OCI-LY1 (cell line): Measurements from ENCODE around the gene ARF5.

ENCODE experiments used
- H2AFZ ChIP-seq: fragments of 200-600 bp; sonication (generic), shearing (Covaris generic); 2 replicates; pipeline ENCODE4 v1.6.0; 2014; ENCODE audit warnings: antibody characterized with exemption, mild to moderate bottlenecking, low read length
- H3F3A ChIP-seq: fragments of 200-600 bp; sonication (generic), shearing (Covaris generic); 2 replicates; pipeline ENCODE4 v1.6.0; 2014; ENCODE audit warnings: mild to moderate bottlenecking, antibody characterized with exemption, low read length, moderate library complexity; ENCODE audit not compliant: insufficient read depth
- H3K27ac ChIP-seq: fragments of 200-600 bp; sonication (generic); 2 replicates; pipeline ENCODE4 v1.5.1; 2014; ENCODE audit warnings: low read length, mixed run types, mild to moderate bottlenecking, low read depth; ENCODE audit not compliant: poor library complexity, severe bottlenecking
- H3K27me3 ChIP-seq: fragments of 200-600 bp; sonication (generic); 2 replicates; pipeline ENCODE4 v1.6.0; 2014; ENCODE audit warnings: antibody characterized with exemption, mild to moderate bottlenecking, low read length, moderate library complexity; ENCODE audit not compliant: insufficient read depth
- H3K36me3 ChIP-seq: fragments of 200-600 bp; sonication (generic); 2 replicates; pipeline ENCODE4 v1.6.1; 2014; ENCODE audit warnings: mild to moderate bottlenecking, antibody characterized with exemption, low read length, moderate library complexity, mixed read lengths; ENCODE audit not compliant: insufficient read depth
- H3K4me1 ChIP-seq: fragments of 200-600 bp; sonication (generic); 2 replicates; pipeline ENCODE4 v1.5.1; 2014; ENCODE audit warnings: mild to moderate bottlenecking, low read length, moderate library complexity; ENCODE audit not compliant: insufficient read depth, severe bottlenecking
- H3K4me2 ChIP-seq: fragments of 200-600 bp; sonication (generic), shearing (Covaris generic); 2 replicates; pipeline ENCODE4 v1.6.1; 2014; ENCODE audit warnings: low read length
- H3K4me3 ChIP-seq: fragments of 200-600 bp; sonication (generic); 2 replicates; pipeline ENCODE4 v1.5.1; 2014; ENCODE audit warnings: low read length, low read depth, mild to moderate bottlenecking, mixed read lengths; ENCODE audit not compliant: poor library complexity, severe bottlenecking
- H3K79me2 ChIP-seq: fragments of 200-600 bp; shearing (Covaris generic); 2 replicates; pipeline ENCODE4 v1.6.1; 2016; ENCODE audit warnings: mixed run types, low read length, mixed read lengths; ENCODE audit not compliant: insufficient read depth
- H3K9ac ChIP-seq: fragments of 200-600 bp; sonication (generic), shearing (Covaris generic); 2 replicates; pipeline ENCODE4 v1.6.1; 2014; ENCODE audit warnings: mild to moderate bottlenecking, low read length, mixed read lengths
- H3K9me2 ChIP-seq: fragments of 200-600 bp; sonication (generic), shearing (Covaris generic); 2 replicates; pipeline ENCODE4 v1.6.1; 2014; ENCODE audit warnings: low read depth, mild to moderate bottlenecking, low read length, mixed read lengths
- H3K9me3 ChIP-seq: fragments of 200-600 bp; shearing (Covaris generic); 2 replicates; pipeline ENCODE4 v1.6.1; 2014; ENCODE audit warnings: low read length, mixed read lengths
- H4K20me1 ChIP-seq: fragments of 200-600 bp; sonication (generic), shearing (Covaris generic); 2 replicates; pipeline ENCODE4 v1.6.0; 2016; ENCODE audit warnings: mild to moderate bottlenecking, low read length; ENCODE audit not compliant: insufficient read depth
- CTCF ChIP-seq: fragments of 200-600 bp; sonication (generic), shearing (Covaris generic); IDR thresholded peaks from 2 replicates; pipeline ENCODE4 v1.5.1; 2017; ENCODE audit warnings: mild to moderate bottlenecking, antibody characterized with exemption, low read length, moderate library complexity, mixed read lengths
- EZH2 ChIP-seq: fragments of 200-600 bp; sonication (generic), shearing (Covaris generic); IDR thresholded peaks from 2 replicates; pipeline ENCODE4 v1.8.0; 2017; ENCODE audit warnings: borderline replicate concordance, mixed run types, mild to moderate bottlenecking, antibody characterized with exemption, low read length, moderate library complexity, mixed read lengths

Gene ARF5

DNA sequence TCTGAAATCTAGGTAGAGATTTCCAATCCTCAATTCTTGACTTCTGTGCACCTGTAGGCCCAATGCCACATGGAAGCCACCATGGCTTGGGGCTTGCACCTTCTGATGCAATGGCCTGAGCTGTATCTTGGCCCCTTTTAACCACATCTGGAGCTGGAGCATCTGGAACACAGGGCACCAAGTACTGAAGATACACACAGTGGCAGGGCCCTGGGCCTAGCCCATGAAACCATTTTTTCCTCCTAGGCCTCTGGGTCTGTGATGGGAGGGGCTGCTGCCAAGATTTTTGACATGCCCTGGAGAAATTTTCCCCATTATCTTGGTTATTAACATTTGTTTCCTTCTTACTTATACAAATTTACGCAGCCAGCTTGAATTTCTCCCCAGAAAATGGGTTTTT lies 41.9 kb upstream of the ARF5 start:
- no peaks in the 10 kb centered on the region for H3K27me3 ChIP-seq
- H3K4me2 ChIP-seq = no peak overlapping the region
- H3K9me3 ChIP-seq = no peaks in the 10 kb centered on the region
- H3K79me2 ChIP-seq = no peaks in the 10 kb centered on the region
- no peaks in the 10 kb centered on the region for H4K20me1 ChIP-seq
- no peak overlapping the region for H3K9ac ChIP-seq
- H2AFZ ChIP-seq = no peak overlapping the region
- TF ChIP-seq EZH2 (no peak), CTCF (no peak)
- H3K4me1 ChIP-seq = no peaks in the 10 kb centered on the region
- H3K36me3 ChIP-seq = no peaks in the 10 kb centered on the region
- no peaks in the 10 kb centered on the region for H3F3A ChIP-seq
- H3K9me2 ChIP-seq = no peaks in the 10 kb centered on the region
- H3K27ac ChIP-seq = no peak overlapping the region
- H3K4me3 ChIP-seq = no peak overlapping the region

DNA sequence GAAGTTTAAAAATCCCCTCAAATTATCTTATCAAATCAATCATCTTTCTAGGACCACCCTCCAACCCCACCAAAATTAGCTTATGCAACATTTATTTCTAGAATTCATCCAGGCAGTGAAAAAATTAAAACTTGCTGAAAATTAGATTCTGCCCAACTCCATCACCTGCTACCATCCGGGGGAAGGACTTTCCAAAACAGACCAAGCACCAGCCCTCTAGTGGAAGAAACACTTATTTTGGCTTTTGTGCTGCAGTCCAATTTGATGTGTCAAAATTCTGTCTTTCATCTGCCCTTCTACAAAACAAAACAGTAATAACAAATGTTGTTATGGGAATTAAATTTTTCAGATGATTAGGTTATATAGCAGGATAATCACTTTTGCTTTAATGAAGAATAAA lies 38.0 kb upstream of the ARF5 start:
- Histone ChIP-seq H3K27me3 (no peaks in the 10 kb centered on the region), H3K36me3 (no peaks in the 10 kb centered on the region), H3K9me3 (no peaks in the 10 kb centered on the region), H3K9ac (no peak overlapping the region), H2AFZ (no peak overlapping the region), H3F3A (no peaks in the 10 kb centered on the region), H3K4me3 (no peak overlapping the region), H3K79me2 (no peaks in the 10 kb centered on the region), H3K27ac (no peak overlapping the region), H3K4me1 (no peaks in the 10 kb centered on the region), H3K9me2 (no peaks in the 10 kb centered on the region), H4K20me1 (no peaks in the 10 kb centered on the region), H3K4me2 (no peak overlapping the region)
- TF ChIP-seq EZH2 (no peak), CTCF (peak; percentile 53)

DNA sequence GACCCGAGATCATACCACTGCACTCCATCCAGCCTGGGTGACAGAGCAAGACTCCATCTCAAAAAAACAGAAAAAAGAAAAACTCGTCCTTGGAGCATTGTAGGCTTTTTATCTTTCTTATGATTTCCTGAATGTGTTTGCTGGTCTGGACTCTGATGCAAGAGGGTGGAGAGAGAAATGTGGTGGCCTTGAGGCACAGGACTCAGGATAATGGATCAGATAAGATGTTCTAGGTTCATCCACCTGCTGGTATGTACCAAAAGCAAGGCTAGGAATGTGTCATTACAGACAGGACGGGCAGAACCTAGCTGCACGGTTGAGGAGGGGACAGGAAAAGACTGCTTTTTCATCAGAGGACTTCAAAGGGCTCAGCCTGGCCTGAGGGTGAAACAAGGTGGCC lies 36.3 kb upstream of the ARF5 start:
- TF ChIP-seq CTCF (no peak), EZH2 (no peak)
- H3K79me2 ChIP-seq = no peaks in the 10 kb centered on the region
- no peaks in the 10 kb centered on the region for H4K20me1 ChIP-seq
- no peaks in the 10 kb centered on the region for H3F3A ChIP-seq
- no peaks in the 10 kb centered on the region for H3K36me3 ChIP-seq
- H3K4me1 ChIP-seq = no peaks in the 10 kb centered on the region
- H3K9me3 ChIP-seq = no peaks in the 10 kb centered on the region
- no peaks in the 10 kb centered on the region for H3K27me3 ChIP-seq
- H3K27ac ChIP-seq = no peak overlapping the region
- H3K4me2 ChIP-seq = no peak overlapping the region
- H3K9me2 ChIP-seq = no peaks in the 10 kb centered on the region
- H3K4me3 ChIP-seq = no peak overlapping the region
- no peak overlapping the region for H3K9ac ChIP-seq
- H2AFZ ChIP-seq = no peak overlapping the region
